ENCODE results near the gene EMID1.
A peak's percentile ranks its signal among the peaks of the same experiment; 100 is the strongest.

Gene EMID1

GRCh38 chr22:29298641-29299040 is 92.9 kb downstream of the EMID1 start:
- no peak for DNase-seq

GRCh38 chr22:29299136-29299900 is 93.6 kb downstream of the EMID1 start:
- no peak for DNase-seq

- no peak for DNase-seq
These were observed 94.7 kb downstream of the EMID1 start for GRCh38 chr22:29300467-29300806.

- DNase-seq, result peak; percentile 6
These were observed 95.3 kb downstream of the EMID1 start for GRCh38 chr22:29300807-29301601.

- DNase-seq, result no peak
These were observed 96.2 kb downstream of the EMID1 start for GRCh38 chr22:29301716-29302401.

GRCh38 chr22:29302402-29302680 is 96.6 kb downstream of the EMID1 start:
- DNase-seq, result peak; percentile 30

GRCh38 chr22:29302681-29303465 is 97.2 kb downstream of the EMID1 start:
- peak; percentile 43 for DNase-seq

- DNase-seq, result no peak
These were observed 100.1 kb downstream of the EMID1 start for GRCh38 chr22:29305836-29306174.

- DNase-seq, result peak; percentile 75
These were observed 100.6 kb downstream of the EMID1 start, which contains the start of gene GAS2L1 for GRCh38 chr22:29306175-29306834. GAS2L1 (plus strand) TSS chr22:29306650; CDS start chr22:29308106, 1,456 bp downstream.

GRCh38 chr22:29306835-29307595 is 101.3 kb downstream of the EMID1 start:
- DNase-seq, result peak; percentile 62

- no peak for DNase-seq
These were observed 102.0 kb downstream of the EMID1 start for GRCh38 chr22:29307596-29308147.

- no peak for DNase-seq
These were observed 102.6 kb downstream of the EMID1 start for GRCh38 chr22:29308148-29308790.

- DNase-seq, result no peak
These were observed 103.1 kb downstream of the EMID1 start for GRCh38 chr22:29308791-29309262.

All from DMS53 (cell line).